HPDE6-E6E7 (cell line): ENCODE results near the gene TMPRSS4.

Source experiments
- DNase-seq: peaks from one replicate; pipeline ENCODE4 v3.0.0; 2011; ENCODE audit warnings: missing footprints; ENCODE audit errors: extremely low spot score

Gene TMPRSS4

GRCh38 chr11:118105657-118106305 is 28.9 kb downstream of the TMPRSS4 start:
- DNase-seq = no peak

GRCh38 chr11:118106789-118107335 is 30.0 kb downstream of the TMPRSS4 start:
- no peak for DNase-seq

- no peak for DNase-seq
These were observed 31.6 kb downstream of the TMPRSS4 start for GRCh38 chr11:118108513-118108912.

GRCh38 chr11:118109231-118109630 is 32.4 kb downstream of the TMPRSS4 start:
- DNase-seq = no peak

DNA sequence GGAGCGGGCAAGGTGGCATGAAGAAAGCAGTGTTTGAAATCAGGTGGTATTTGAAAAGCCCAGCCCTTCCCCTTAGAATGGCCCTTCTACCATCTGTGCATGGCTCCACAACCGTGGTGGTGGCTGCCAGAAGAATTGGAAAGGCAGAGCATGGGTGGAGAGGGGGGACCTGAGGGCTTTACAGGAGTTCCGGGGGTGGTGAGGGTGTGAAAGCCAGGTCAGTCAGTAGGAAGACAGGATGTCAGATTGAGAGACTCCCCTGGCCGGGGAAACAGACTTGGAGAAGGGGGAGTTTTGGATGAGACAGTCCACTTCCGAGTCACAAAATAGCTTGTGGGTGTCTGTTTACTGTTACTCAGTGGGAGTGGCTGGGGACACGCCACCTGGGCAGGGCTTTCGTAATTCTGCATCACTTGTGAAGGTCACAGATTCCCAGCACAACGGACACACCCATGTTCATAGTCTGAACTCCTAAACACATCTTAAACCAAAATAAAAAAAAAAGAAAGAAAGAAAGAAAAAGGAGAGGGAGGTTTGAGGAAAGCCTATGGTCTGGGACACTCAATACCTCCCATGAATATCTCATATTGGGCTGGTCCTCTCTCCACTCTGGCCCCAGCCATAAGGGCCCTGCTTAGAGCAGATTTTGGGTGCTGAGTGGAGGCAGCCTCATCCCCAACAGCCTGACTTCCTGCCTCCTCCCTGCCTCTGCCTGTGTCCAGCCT is 34.3 kb downstream of the TMPRSS4 start:
- DNase-seq = no peak

DNA sequence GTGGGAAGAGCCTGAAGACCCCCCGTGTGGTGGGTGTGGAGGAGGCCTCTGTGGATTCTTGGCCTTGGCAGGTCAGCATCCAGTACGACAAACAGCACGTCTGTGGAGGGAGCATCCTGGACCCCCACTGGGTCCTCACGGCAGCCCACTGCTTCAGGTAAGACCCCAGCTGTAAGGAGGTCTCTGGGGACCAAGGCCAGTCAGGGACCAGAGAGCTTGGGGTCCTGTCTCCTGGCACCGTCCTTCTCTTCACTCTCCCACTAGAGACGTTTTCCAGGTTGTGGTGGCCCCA is 34.8 kb downstream of the TMPRSS4 start:
- no peak for DNase-seq

- DNase-seq = no peak
These were observed 36.0 kb downstream of the TMPRSS4 start for GRCh38 chr11:118112711-118113430.

GRCh38 chr11:118114266-118114665 is 37.4 kb downstream of the TMPRSS4 start:
- DNase-seq = no peak

DNA sequence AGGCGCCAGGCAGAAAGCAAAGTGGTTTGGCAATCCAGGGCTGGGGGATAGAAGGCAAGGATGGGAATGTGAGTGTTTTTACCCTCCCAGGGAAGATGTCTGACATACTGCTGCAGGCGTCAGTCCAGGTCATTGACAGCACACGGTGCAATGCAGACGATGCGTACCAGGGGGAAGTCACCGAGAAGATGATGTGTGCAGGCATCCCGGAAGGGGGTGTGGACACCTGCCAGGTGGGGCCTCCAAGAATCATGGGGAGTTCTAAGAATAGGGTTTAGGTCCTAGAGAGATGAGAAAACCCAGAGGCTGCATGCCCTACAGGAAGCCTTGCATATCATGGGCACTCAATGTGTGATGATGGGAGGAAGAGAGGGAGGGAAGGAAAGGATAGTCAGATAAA is 38.2 kb downstream of the TMPRSS4 start:
- no peak for DNase-seq

GRCh38 chr11:118117790-118118601 is 41.1 kb downstream of the TMPRSS4 start:
- DNase-seq = no peak

GRCh38 chr11:118120793-118121192 is 43.9 kb downstream of the TMPRSS4 start:
- DNase-seq = no peak

DNA sequence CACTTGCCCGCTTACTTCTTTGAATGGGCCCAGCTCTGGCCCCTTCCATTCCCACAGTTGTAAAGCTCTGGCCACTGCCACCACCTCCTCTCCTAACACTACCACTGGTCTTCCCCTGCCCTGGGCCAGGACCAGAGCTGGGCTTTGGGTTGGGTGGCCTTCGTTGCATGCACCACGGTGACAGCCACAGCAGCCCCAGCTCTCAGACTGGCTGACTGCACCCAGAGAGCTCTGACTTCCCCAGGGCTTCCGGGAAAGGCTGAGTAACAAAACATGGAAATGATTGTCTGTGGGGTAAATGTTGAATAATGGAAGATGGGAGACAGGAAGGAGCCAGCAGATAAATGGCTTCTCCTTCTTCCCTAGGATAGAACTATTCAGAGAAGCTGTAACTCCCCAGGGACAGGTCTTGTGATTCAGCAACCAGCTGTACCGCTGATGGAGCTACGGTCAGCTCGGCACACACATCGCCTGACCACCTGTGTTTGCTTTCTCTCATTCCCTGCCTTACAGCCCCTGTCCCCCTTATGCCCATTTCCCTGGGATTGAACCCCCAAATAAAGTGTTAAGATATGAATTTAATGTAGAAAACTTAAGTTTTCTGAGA is 48.2 kb downstream of the TMPRSS4 start:
- no peak for DNase-seq

GRCh38 chr11:118126082-118126838 is 49.4 kb downstream of the TMPRSS4 start:
- DNase-seq = no peak

GRCh38 chr11:118128310-118128709 is 51.4 kb downstream of the TMPRSS4 start:
- no peak for DNase-seq

DNA sequence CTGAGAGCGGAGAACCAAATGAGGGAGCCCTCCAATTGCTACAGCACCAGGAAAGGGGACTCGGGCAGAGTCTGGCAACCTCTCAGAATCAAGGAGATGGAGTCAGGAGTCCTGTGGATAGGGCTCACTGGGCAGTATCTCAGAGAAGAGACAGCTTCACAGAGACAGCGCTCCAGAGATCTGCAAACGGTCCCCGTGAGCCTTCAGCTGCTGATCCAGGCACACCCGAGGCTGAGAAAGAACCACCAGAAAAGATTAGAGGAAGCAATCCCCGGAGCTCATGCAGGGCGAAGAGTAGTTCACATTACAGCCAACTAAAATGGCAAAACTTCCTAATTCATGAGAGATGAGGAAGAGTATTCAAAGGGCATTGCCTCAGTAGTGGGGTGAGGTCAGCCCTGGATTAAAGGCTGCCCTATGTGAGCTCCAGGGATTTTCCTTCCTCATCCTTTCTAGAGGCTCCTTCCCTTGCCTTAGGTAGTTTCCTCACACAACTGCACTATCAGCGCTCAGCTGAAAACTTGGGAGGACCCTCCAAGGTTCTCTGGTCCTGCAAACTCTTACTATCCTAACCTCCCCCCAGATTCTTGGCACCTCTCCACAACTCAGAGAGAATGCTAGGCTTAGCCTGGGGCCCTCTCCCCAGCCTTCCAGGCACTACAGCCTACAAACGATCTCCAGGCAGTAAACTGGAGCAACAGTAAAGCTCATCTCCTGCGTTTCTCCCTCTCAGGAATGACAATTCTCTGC is 52.0 kb downstream of the TMPRSS4 start:
- no peak for DNase-seq

DNA sequence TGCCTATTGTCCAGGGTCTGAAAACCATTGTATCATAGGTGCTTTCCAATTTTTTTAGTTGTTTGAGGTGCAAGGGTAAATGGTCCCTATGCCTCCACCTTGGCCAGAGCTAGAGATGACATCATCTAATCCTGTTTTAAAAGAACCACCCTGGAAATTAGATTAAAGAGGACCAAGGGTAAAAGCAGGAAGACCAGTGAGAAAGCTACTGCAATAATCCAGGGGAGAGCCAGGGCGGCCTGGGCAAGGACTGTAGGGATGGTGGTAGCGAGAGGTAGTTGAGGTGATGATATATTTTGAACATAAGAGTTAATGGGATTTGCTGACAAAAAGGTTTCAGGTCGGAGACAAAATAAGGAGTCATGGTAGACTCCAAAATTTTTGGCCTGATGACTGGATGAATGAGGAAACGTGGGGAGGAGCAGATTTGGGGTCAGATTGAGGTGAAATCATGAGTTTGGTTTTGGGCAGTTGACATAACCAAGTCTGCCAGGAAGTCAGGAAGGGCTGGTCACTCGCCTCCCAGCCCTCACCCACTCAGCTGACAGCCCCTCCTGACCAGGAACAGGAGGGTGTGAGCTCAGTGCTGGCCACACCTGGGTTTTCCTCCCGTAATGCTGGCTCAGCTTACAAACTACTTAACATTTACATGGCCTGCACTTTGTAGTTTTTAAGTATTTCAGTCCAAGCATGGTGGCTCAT is 52.7 kb downstream of the TMPRSS4 start:
- DNase-seq = no peak

DNA sequence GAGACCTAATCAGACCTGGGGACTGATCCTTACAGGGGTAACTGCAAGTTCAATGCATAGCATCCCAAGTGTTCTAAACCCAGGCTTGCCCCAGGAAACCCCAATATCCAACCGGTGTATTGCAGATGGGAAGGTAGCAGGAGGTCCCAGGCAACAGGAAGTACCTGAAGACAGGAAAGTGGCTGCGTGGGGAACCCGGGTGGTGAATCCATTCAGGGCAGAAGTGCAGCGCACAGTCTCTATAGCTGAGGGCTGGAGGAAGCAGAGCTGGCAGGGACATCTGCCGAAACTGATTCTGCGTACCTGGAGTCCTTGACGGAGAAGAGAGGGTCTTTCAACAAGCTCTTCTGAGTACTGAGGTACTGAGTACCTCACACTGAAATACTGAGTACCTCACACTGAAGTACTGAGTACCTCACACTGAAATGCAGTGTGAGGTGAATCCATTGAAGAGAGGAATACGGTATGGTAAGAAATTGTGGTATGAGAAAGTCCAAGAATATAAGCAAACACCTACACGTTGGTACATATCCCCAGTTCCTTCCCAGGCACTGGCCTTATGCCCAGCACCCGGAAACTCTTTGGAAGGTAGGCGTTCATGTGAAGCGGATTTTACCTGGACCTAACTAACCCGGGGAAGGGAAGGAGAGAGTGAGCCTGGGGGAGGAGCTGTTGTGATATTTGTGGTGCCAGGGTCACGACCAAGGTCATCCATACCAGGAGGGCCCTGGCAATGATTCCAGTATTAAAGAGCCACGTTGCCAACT is 55.7 kb downstream of the TMPRSS4 start:
- DNase-seq = no peak

GRCh38 chr11:118133816-118134215 is 56.9 kb downstream of the TMPRSS4 start:
- no peak for DNase-seq
